ENCODE measurements around the gene PLA2G4B. TPM values are rescaled to one million over a fixed set of nuclear protein-coding genes. Genes with fewer than 3 reads are reported as not detected.

Gene PLA2G4B
- total RNA-seq, 1 experiment from 2014 or later = 4.7 TPM

DNA sequence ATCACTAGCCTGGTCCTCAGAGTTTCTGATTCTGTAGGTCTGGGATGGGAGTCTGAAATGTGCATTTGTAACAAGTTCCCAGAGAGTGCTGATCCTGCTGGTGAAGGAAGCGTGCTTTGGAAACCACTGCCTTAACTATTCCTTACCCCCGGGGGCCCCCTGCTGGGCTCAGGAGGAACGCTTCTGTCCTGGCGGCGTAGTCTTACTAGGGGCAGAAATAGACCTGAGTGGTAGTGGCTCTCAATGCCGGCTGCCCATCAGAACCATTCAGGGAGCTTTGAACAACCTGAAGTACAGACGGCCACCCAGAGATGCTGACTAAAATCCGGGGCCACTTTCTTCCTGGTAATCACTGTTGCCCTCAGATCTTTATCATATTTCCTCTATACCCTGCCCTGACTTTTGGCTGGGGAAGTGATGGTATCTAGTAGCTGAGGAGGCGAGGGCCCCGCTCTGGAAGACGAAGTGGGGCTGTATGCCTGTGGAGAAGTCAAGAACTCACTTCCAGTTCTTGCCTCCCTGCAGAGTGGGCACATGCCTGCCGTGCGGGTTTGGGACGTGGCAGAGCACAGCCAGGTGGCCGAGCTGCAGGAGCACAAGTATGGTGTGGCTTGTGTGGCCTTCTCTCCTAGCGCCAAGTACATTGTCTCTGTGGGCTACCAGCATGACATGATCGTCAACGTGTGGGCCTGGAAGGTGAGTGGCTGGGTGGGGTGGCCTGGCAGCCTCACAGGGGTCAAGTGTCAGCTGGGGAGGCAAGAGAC lies 27.0 kb upstream of the PLA2G4B start:
- Histone ChIP-seq H3K27me3 (ENCODE audit: control insufficient read depth, insufficient read depth, low read length) (no peaks in the 10 kb centered on the region), H3K4me3 (ENCODE audit: low read depth in 2 of 2, low read length in 2 of 2) (no peak overlapping the region), H3K27ac (ENCODE audit: low read length) (no peak overlapping the region), H3K4me1 (ENCODE audit: control insufficient read depth, insufficient read depth, low read length) (no peaks in the 10 kb centered on the region; the same call in 1 of the 2 replicates), H3K36me3 (ENCODE audit: control insufficient read depth, insufficient read depth, low read length) (peaks cover 2% of the 10 kb centered on the region; the same call in 1 of the 2 replicates), H3K9me3 (ENCODE audit: control insufficient read depth, insufficient read depth, low read depth, low read length) (no peaks in the 10 kb centered on the region)
- no TSS peak for BruUV-seq (replicated peaks)
- in situ Hi-C loops (cut with HindIII; ENCODE audit: low pct_unique_long_range_greater_than_20kb, low sequenced_read_pairs) (no loop called here), intact Hi-C loops (cut with micrococcal nuclease; ENCODE audit: unreplicated experiment) (loop anchor here (1.0 to 10.0 kb wide), 2 partner anchors 39 to 207 kb away; no protein-coding TSS in a partner anchor)
- DNase-seq (ENCODE audit: low read depth, low spot score) = peak; percentile 60
- TF ChIP-seq POLR2AphosphoS5 (IDR thresholded peaks at IDR 0.05; ENCODE audit: low read depth, low read length) = no peak
- TF ChIP-seq, protein P1, sequence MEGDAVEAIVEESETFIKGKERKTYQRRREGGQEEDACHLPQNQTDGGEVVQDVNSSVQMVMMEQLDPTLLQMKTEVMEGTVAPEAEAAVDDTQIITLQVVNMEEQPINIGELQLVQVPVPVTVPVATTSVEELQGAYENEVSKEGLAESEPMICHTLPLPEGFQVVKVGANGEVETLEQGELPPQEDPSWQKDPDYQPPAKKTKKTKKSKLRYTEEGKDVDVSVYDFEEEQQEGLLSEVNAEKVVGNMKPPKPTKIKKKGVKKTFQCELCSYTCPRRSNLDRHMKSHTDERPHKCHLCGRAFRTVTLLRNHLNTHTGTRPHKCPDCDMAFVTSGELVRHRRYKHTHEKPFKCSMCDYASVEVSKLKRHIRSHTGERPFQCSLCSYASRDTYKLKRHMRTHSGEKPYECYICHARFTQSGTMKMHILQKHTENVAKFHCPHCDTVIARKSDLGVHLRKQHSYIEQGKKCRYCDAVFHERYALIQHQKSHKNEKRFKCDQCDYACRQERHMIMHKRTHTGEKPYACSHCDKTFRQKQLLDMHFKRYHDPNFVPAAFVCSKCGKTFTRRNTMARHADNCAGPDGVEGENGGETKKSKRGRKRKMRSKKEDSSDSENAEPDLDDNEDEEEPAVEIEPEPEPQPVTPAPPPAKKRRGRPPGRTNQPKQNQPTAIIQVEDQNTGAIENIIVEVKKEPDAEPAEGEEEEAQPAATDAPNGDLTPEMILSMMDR (IDR thresholded peaks at IDR 0.05) = peak; percentile 93
- CTCF ChIA-PET = interaction anchor here (0.6 to 1.9 kb wide), 4 partner anchors 38 to 251 kb away, joined by 3 to 20 read pairs (median 11); partner anchors contain the start of gene MAPKBP1
- ATAC-seq = peak; percentile 97
- POLR2A ChIA-PET = interaction anchor here (0.6 kb wide), 1 partner anchor 29 kb away, joined by 6 read pairs; no protein-coding TSS in a partner anchor

DNA sequence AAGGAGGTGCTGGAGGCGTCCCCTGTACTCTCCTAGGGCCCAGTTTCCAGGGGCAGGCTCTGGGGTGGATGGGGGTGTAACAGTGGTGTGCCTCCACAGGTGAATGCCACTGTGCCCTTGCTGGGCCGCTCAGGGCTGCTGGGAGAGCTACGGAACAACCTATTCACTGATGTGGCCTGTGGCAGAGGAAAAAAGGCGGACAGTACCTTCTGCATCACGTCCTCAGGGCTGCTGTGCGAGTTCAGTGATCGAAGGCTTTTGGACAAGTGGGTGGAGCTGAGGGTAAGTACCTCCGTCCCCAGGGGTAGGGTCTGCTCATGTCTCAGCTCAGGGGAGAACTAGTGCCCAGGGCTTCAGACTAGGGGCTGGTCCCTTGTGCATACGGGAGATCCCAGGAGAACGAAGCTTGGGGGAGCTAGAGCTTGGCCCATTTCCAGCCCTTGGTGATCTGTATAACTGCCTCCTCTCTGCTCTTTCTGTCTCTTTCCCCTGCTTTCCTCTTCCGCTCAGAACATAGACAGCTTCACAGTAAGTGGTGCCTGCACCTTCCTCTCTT lies 25.7 kb upstream of the PLA2G4B start:
- no peak overlapping the region for H3K27ac ChIP-seq (ENCODE audit: low read length)
- no peaks in the 10 kb centered on the region for H3K9me3 ChIP-seq (ENCODE audit: control insufficient read depth, insufficient read depth, low read depth, low read length)
- no peaks in the 10 kb centered on the region for H3K27me3 ChIP-seq (ENCODE audit: control insufficient read depth, insufficient read depth, low read length)
- DNase-seq (ENCODE audit: low read depth, low spot score) = no peak
- CTCF ChIA-PET = interaction anchor here (0.8 to 1.9 kb wide), 2 partner anchors 209 to 252 kb away, joined by 5 read pairs; no protein-coding TSS in a partner anchor
- BruUV-seq (replicated peaks) = no TSS peak
- POLR2A ChIA-PET = no interaction called here
- in situ Hi-C loops (cut with HindIII; ENCODE audit: low pct_unique_long_range_greater_than_20kb, low sequenced_read_pairs) = no loop called here
- intact Hi-C loops (cut with micrococcal nuclease; ENCODE audit: unreplicated experiment) = loop anchor here (10.0 kb wide), 1 partner anchor 208 kb away; no protein-coding TSS in a partner anchor
- TF ChIP-seq, protein P1 (IDR thresholded peaks at IDR 0.05) = no peak
- no peak for TF ChIP-seq TCF7L2 (IDR thresholded peaks at IDR 0.05; ENCODE audit: low read depth, low read length)
- TF ChIP-seq, protein P2, sequence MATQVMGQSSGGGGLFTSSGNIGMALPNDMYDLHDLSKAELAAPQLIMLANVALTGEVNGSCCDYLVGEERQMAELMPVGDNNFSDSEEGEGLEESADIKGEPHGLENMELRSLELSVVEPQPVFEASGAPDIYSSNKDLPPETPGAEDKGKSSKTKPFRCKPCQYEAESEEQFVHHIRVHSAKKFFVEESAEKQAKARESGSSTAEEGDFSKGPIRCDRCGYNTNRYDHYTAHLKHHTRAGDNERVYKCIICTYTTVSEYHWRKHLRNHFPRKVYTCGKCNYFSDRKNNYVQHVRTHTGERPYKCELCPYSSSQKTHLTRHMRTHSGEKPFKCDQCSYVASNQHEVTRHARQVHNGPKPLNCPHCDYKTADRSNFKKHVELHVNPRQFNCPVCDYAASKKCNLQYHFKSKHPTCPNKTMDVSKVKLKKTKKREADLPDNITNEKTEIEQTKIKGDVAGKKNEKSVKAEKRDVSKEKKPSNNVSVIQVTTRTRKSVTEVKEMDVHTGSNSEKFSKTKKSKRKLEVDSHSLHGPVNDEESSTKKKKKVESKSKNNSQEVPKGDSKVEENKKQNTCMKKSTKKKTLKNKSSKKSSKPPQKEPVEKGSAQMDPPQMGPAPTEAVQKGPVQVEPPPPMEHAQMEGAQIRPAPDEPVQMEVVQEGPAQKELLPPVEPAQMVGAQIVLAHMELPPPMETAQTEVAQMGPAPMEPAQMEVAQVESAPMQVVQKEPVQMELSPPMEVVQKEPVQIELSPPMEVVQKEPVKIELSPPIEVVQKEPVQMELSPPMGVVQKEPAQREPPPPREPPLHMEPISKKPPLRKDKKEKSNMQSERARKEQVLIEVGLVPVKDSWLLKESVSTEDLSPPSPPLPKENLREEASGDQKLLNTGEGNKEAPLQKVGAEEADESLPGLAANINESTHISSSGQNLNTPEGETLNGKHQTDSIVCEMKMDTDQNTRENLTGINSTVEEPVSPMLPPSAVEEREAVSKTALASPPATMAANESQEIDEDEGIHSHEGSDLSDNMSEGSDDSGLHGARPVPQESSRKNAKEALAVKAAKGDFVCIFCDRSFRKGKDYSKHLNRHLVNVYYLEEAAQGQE (IDR thresholded peaks at IDR 0.05; ENCODE audit: insufficient read depth in 1 of 2, low read depth in 2 of 2, low read length in 1 of 2) = no peak
- no peak for TF ChIP-seq POLR2AphosphoS5 (IDR thresholded peaks at IDR 0.05; ENCODE audit: low read depth, low read length)
- TF ChIP-seq SIN3A (IDR thresholded peaks at IDR 0.05; ENCODE audit: borderline replicate concordance, insufficient read depth, low read depth, low read length) = no peak
- H3K4me3 ChIP-seq (ENCODE audit: low read depth in 2 of 2, low read length in 2 of 2) = no peak overlapping the region
- H3K4me1 ChIP-seq (ENCODE audit: control insufficient read depth, insufficient read depth, low read length) = no peaks in the 10 kb centered on the region; the same call in 1 of the 2 replicates
- peaks cover 2% of the 10 kb centered on the region; the same call in 1 of the 2 replicates for H3K36me3 ChIP-seq (ENCODE audit: control insufficient read depth, insufficient read depth, low read length)
- no peak for ATAC-seq
